Transverse colon (tissue), 4 donors: ENCODE data around the gene METTL17. TPM values are rescaled to one million over a fixed set of nuclear protein-coding genes. Genes with fewer than 3 reads are reported as not detected.
"Not testable (repeated sequence)": the region's sequence is repeated elsewhere in the genome, so short reads cannot be mapped to it uniquely, and the experiment has no call there.

Experiments used
- DNase-seq: peaks from one replicate; pipeline ENCODE4 v3.0.0-alpha.2; 2019
- H3K27ac ChIP-seq, 4 donors: fragments of 200-600 bp; sonication (generic); 2 replicates each; pipeline ENCODE4 v1.5.1; 2016 to 2018; ENCODE audit warnings: inconsistent platforms in 4 of 4
- H3K27me3 ChIP-seq: fragments of 200-600 bp; sonication (generic); 2 replicates; pipeline ENCODE4 v1.5.1; 2017; ENCODE audit warnings: inconsistent platforms
- H3K36me3 ChIP-seq, 4 donors: fragments of 200-600 bp; sonication (generic); 2 replicates each; pipeline ENCODE4 v1.5.1; 2017 to 2019; ENCODE audit warnings: inconsistent platforms in 4 of 4
- H3K4me1 ChIP-seq, 4 donors: fragments of 200-600 bp; sonication (generic); 2 replicates each; pipeline ENCODE4 v1.5.1; 2017 to 2020; ENCODE audit warnings: inconsistent platforms in 4 of 4
- H3K4me3 ChIP-seq, 4 donors: fragments of 200-600 bp; sonication (generic); 1 replicate in 1 of 4; 2 replicates in 3 of 4; pipeline versions ENCODE4 v1.5.1 to v1.6.1; 2017 to 2019; ENCODE audit warnings: inconsistent platforms in 4 of 4
- H3K9me3 ChIP-seq, 2 donors: fragments of 200-600 bp; sonication (generic); 2 replicates each; pipeline ENCODE4 v1.5.1; 2017 to 2019; ENCODE audit warnings: inconsistent platforms in 2 of 2
- CTCF ChIP-seq, 5 experiments: fragments of 200-600 bp in 3 of 5; fragments of 450-650 bp in 2 of 5; sonication (generic) in 3 of 5; IDR thresholded peaks; 1 replicate in 2 of 5; 2 replicates in 3 of 5; pipeline ENCODE4 v1.5.1; 2016 to 2017; ENCODE audit warnings: antibody characterized with exemption in 5 of 5, inconsistent platforms in 3 of 5, mild to moderate bottlenecking in 2 of 5, moderate library complexity in 1 of 5
- EP300 ChIP-seq: sonication (generic); formaldehyde crosslinking; IDR thresholded peaks from one replicate; pipeline ENCODE4 v1.6.1; 2017; ENCODE audit warnings: antibody characterized with exemption, low read depth
- POLR2A ChIP-seq: fragments of 450-650 bp; IDR thresholded peaks from one replicate; pipeline ENCODE4 v1.6.1; 2016; ENCODE audit warnings: antibody characterized with exemption, mild to moderate bottlenecking, moderate library complexity
- POLR2AphosphoS5 ChIP-seq, 3 donors: sonication (generic); formaldehyde crosslinking; IDR thresholded peaks; one replicate each; pipeline ENCODE4 v1.6.1; 2016; ENCODE audit warnings: antibody characterized with exemption in 3 of 3
- WGBS, 2 donors: methylation state at CpG; one replicate each; pipeline ENCODE4 v1.1.5; 2018; ENCODE audit warnings: low coverage in 1 of 2; 5-methylcytosine and 5-hydroxymethylcytosine counted together
- in situ Hi-C, 4 donors: fragments of 200-750 bp; cut with MboI; loops; one replicate each; pipeline versions ENCODE4 v1.15.0 to v1.15.1; 2017; ENCODE audit warnings: low sequenced_read_pairs in 3 of 4, low pct_ligation_motif_present in 1 of 4, low pct_unique_long_range_greater_than_20kb in 1 of 4
- intact Hi-C: fragments of 100-400 bp; cut with DNase I; formaldehyde crosslinking; loops from one replicate; pipeline ENCODE4 v1.15.1; 2023; ENCODE audit warnings: low total_unique reads
- total RNA-seq, 4 donors: library from RNA; depleted of rRNA; stranded (reverse); fragments of >200 nt; gene quantifications; one replicate each; pipeline ENCODE4 v1.1.0, GENCODE V29; 2016

Gene METTL17
- 100 to 1,000 TPM in 2 of 4 donors, 10 to 100 TPM in 2; 74.8 to 124 (median 108) TPM for total RNA-seq

GRCh38 chr14:20989787-20990600 lies at the start of gene METTL17:
METTL17 (plus strand) TSS chr14:20989980; CDS start chr14:20990003, 23 bp downstream.
- peaks cover 0 to 33% (median 15%) of the 10 kb centered on the region in 4 donors for H3K36me3 ChIP-seq
- peak; percentile 92 for DNase-seq
- H3K27me3 ChIP-seq: no peaks in the 10 kb centered on the region
- H3K4me1 ChIP-seq: peaks cover 6 to 29% (median 26%) of the 10 kb centered on the region in 4 donors
- peak within 1 kb of the TSS; percentile 71 to 89 (median 78) for H3K4me3 ChIP-seq
- intact Hi-C loops: no loop called here
- H3K27ac ChIP-seq: peak within 1 kb of the TSS; percentile 84 to 91 (median 88)
- 0 to 1% methylated on average over 1 to 41 of the region's 42 CpGs for WGBS, 2 donors
- no peaks in the 10 kb centered on the region for H3K9me3 ChIP-seq
- peak; percentile 77 for TF ChIP-seq POLR2A
- TF ChIP-seq POLR2AphosphoS5 (IDR thresholded peaks at IDR 0.05): peak; percentile 74 to 83 (median 80)
- peak; percentile 12 to 69 (median 27) for TF ChIP-seq CTCF (IDR thresholded peaks at IDR 0.05)
- TF ChIP-seq EP300: no peak
- in situ Hi-C loops: loop anchor here in 1 of 4 donors (25.0 kb wide), 1 partner anchor 303 kb away; the partner anchor contains the start of genes ANG and RNASE4

GRCh38 chr14:20945146-20945545 lies 44.6 kb upstream of the METTL17 start:
- H3K9me3 ChIP-seq, in situ Hi-C loops, H3K4me1 ChIP-seq, H3K27me3 ChIP-seq, H3K36me3 ChIP-seq, H3K27ac ChIP-seq, intact Hi-C loops, DNase-seq, H3K4me3 ChIP-seq: not testable (repeated sequence)
- WGBS, 2 donors: 81 to 97% methylated on average over 5 to 6 of the region's 6 CpGs

- H3K27me3 ChIP-seq, intact Hi-C loops: not testable (repeated sequence)
These were observed 43.1 kb upstream of the METTL17 start for GRCh38 chr14:20946707-20947106.

GRCh38 chr14:20954736-20955537 lies 34.8 kb upstream of the METTL17 start, which contains the start of gene RNASE2:
RNASE2 (plus strand) TSS chr14:20955487; CDS start chr14:20955772, 285 bp downstream.
- H3K4me1 ChIP-seq, H3K27me3 ChIP-seq, H3K4me3 ChIP-seq, intact Hi-C loops, in situ Hi-C loops, DNase-seq, H3K36me3 ChIP-seq, H3K27ac ChIP-seq, H3K9me3 ChIP-seq: not testable (repeated sequence)
- WGBS, 2 donors: 20 to 61% methylated on average over 1 to 4 of the region's 4 CpGs

More at GRCh38 chr14:20946707-20947106, 43.1 kb upstream of the METTL17 start:
- WGBS, 2 donors: 80% methylated on average over 5 of the region's 9 CpGs; no CpG with 5 or more reads in 1 of the 2 donors
- H3K4me1 ChIP-seq, DNase-seq, in situ Hi-C loops, H3K27ac ChIP-seq, H3K9me3 ChIP-seq, H3K4me3 ChIP-seq, H3K36me3 ChIP-seq: not testable (repeated sequence)

GRCh38 chr14:20955538-20955873 lies 34.3 kb upstream of the METTL17 start:
- in situ Hi-C loops, H3K4me3 ChIP-seq, H3K36me3 ChIP-seq, DNase-seq, intact Hi-C loops, H3K4me1 ChIP-seq, H3K9me3 ChIP-seq, H3K27ac ChIP-seq, H3K27me3 ChIP-seq: not testable (repeated sequence)
- 56 to 80% methylated on average over 2 to 5 of the region's 5 CpGs for WGBS, 2 donors
